Measurements from ENCODE around the gene RTN4R.

The RTN4R gene

GRCh38 chr22:20192972-20193760 is 75.0 kb downstream of the RTN4R start:
- DNase-seq (ENCODE audit: extremely low spot score, insufficient read length, low read depth) (no peak), FAIRE-seq (no peak)

- DNase-seq (ENCODE audit: extremely low spot score, insufficient read length, low read depth), result no peak
- FAIRE-seq, result no peak
Observed at GRCh38 chr22:20192293-20192971, 75.7 kb downstream of the RTN4R start.

- DNase-seq (ENCODE audit: extremely low spot score, insufficient read length, low read depth), result no peak
- FAIRE-seq, result no peak
Observed at GRCh38 chr22:20191803-20192202, 76.3 kb downstream of the RTN4R start.
